GDM1 (cell line): ENCODE measurements around the gene GLOD4.
"Not testable (repeated sequence)": the region's sequence is repeated elsewhere in the genome, so short reads cannot be mapped to it uniquely, and the experiment has no call there.

ENCODE experiments used
- DNase-seq: peaks from one replicate; lab custom pipeline; 2025; lab: John Stamatoyannopoulos, UW

Gene GLOD4

DNA sequence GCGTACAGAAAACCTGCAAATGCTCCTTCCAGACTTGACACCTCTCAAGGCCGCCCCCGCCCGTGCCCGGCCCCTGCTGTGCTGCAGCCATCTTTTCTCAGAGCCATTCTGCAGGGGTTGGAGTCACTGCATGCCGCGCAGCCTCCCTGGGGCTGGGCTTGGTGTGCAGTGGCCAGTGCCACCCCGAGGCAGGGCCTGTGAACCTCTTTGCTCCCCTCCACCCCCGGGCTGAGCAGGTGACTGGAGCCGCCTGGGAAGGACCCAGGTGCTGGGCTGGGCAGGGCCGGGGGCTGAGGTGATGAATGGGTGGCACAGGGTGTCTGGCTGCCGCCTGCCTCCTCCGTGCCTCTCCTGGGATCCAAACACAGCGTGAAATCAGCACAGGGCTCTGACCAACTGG is 20.4 kb upstream of the GLOD4 start:
- DNase-seq, result no peak

GRCh38 chr17:801660-802059 is 19.6 kb upstream of the GLOD4 start:
- no peak for DNase-seq

- no peak for DNase-seq
Measured at GRCh38 chr17:800446-801242, 18.6 kb upstream of the GLOD4 start.

GRCh38 chr17:799261-799660 is 17.2 kb upstream of the GLOD4 start:
- no peak for DNase-seq

DNA sequence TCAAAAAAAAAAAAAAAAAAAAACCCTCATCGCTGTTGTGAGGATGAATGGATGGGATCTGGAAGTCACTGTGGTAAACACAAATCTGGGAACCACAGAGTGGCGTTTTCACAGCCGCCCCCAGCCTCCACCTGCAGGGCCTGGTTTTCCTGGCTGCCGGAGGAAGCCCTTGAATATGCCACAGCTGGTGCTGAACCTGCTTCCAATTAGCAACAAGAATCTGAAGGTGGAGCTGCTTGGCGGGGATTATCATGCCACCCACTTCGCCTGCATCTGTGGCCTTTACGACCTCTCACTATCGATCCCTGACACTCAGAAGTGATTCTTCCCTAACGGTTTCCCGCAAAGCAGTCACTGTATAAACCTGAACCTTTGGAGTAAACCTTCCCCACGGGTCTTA is 16.2 kb upstream of the GLOD4 start:
- no peak for DNase-seq

GRCh38 chr17:797236-797840 is 15.3 kb upstream of the GLOD4 start:
- DNase-seq, result no peak

DNA sequence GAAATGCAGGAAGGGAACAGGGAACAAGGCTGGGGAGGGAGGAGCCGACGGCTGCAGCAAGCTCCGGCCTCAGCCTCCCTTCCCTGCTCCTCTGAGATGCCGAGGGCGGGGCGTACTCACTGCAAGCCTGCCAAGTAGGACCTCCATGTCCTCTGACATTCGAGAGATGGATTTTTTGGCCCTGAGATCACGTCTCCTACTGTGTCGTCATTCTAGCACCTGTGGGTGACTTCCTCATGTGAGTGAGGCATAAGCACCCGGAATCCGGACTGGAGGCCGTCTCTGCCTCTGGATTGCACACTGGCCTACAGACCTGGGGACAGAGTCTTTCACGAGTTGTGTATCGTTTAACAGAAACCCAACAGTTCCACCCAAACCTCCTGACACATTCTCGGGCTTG is 14.5 kb upstream of the GLOD4 start:
- DNase-seq, result no peak

- DNase-seq, result no peak
Measured at GRCh38 chr17:795721-796120, 13.6 kb upstream of the GLOD4 start.

DNA sequence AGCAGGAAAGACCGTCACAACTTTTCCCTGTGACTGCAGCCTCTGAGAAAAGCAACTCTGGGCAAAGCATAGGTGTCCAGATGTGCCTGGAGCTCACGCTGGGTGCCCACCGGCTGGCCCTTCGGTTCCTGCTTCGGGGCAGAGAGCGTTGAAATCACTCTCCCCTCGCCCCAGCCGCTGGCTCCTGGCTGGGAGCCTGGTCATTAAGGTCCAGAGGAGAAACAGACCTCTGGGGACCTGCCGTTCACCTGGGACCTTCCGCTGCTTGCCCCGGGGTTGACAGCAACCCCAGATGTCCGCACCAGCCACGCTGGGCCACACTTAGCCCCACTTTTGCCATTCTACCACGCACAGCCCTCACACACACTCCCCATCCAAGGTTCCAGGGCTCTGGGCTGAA is 13.2 kb upstream of the GLOD4 start:
- no peak for DNase-seq

GRCh38 chr17:794876-795275 is 12.8 kb upstream of the GLOD4 start:
- DNase-seq, result no peak

DNA sequence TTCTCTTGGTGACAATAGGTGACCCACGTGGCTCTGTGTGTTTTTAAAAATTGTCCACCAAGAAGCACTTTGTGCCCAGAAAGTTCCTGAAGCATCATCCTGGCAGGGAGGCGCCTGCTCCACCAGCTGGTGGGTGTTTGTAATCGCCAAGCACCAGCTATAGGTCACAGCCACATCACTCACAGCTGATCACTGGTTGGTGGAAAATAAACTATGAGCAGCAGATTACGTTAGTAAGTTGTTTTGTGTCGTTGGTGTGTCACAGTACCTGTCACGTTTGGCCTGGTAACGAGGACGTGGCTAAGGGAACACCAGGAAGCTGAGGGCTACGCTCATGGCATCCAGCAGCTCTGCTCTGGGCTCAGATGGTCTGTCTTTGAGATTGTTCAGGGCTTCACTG is 10.2 kb upstream of the GLOD4 start:
- no peak for DNase-seq

DNA sequence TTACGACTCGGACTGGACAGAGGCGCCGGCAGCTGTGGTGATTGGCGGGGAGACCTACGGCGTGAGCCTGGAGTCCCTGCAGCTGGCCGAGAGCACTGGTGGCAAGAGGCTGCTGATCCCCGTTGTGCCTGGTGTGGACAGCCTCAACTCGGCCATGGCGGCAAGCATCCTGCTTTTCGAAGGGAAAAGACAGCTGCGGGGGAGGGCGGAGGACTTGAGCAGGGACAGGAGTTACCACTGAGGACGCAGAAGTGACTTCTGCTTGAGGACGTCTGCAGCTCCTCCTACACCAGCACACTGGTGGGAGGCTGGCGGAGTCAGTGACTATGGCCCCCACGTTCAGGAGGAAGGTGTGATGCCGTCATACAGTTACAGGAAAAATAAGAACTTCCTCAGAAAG is 9.7 kb upstream of the GLOD4 start:
- DNase-seq, result no peak

GRCh38 chr17:790874-791247 is 8.8 kb upstream of the GLOD4 start:
- DNase-seq, result not testable (repeated sequence)

GRCh38 chr17:789931-790873 is 8.1 kb upstream of the GLOD4 start:
- DNase-seq, result not testable (repeated sequence)

GRCh38 chr17:789160-789840 is 7.2 kb upstream of the GLOD4 start:
- DNase-seq, result no peak

GRCh38 chr17:788551-788950 is 6.5 kb upstream of the GLOD4 start:
- no peak for DNase-seq

GRCh38 chr17:787641-788221 is 5.7 kb upstream of the GLOD4 start:
- no peak for DNase-seq

DNA sequence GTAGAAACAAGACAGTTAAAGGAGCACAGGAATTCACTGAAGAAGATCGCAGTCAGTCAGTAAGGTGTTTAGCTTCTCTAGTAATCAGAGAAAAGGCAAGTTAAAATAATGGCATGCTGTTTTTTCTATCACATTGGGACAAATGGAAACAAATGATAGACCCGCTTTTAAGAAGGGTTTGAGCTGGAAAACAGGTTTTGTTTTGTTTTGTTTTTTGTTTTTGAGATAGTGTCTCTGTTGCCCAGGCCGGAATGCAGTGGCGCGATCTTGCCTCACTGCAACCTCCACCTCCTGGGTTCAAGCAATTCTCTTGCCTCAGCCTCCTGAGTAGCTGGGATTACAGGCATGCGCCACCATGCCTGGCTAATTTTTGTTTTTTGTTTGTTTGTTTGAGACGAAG is 3.8 kb upstream of the GLOD4 start:
- DNase-seq, result not testable (repeated sequence)

DNA sequence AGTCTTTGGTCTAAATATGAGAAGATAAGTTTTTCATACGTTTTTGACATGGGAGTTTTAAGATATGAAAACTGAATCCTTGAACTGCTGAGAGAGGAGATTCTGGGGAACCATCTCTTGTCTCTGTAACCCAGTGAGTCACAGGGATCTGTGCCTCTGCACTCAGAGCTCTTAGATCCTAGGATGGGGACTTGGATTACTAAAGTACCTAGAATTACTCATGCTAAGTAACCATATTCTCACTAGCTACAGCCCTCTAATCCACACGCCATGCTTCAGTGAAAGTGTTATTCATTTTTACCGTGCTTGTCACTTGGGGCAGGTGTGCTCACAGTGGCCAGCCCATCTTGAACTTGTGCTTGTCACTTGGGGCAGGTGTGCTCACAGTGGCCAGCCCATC is 2.1 kb upstream of the GLOD4 start:
- no peak for DNase-seq

- no peak for DNase-seq
Measured at GRCh38 chr17:778096-778495, 4.0 kb downstream of the GLOD4 start.

DNA sequence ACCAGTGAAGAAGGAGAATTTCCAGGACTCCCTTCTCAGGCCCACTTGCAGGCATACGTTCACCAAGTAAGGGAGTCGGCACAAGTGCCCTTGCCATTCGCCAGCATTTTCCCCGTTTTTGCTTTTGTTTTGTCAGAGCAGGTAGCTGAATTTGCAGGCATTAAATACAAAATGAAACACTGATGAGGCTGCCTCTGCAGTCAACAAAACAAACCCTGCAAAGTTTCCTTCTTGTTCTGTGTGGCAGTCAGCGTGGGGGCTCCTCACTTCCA is 7.8 kb downstream of the GLOD4 start:
- no peak for DNase-seq
